SU-DHL-6 (cell line): Measurements from ENCODE around the gene SLC24A1.

Source experiments
- CTCF ChIP-seq: fragments of 200-600 bp; sonication (generic); IDR thresholded peaks from one replicate; pipeline ENCODE4 v1.5.1; 2017; ENCODE audit warnings: antibody characterized with exemption, mild to moderate bottlenecking, low read length, moderate library complexity; ENCODE audit not compliant: insufficient read depth, poor library complexity, severe bottlenecking
- EZH2phosphoT487 ChIP-seq: fragments of 200-600 bp; sonication (generic), shearing (Covaris generic); conservative IDR thresholded peaks from 2 replicates; pipeline ENCODE4 v1.6.1; 2018; ENCODE audit warnings: mild to moderate bottlenecking, antibody characterized with exemption, low read length, moderate library complexity, mixed read lengths

DNA sequence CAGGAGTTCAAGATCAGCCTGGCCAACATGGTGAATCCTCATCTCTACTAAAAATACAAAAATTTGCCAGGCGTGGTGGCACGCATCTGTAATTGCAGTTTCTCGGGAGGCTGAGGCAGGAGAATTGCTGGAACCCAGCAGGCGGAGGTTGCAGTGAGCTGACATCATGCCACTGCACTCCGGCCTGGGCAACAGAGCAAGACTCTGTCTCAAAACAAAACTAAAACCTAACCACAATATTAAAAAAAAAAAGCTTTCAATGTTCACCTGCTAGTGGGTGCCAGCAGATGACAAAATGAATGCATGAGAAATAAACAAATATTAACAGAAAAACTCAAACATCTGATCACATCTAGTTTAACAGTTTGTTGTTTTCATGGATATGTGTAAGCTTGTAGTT lies 9.0 kb downstream of the SLC24A1 start:
- TF ChIP-seq CTCF (no peak), EZH2phosphoT487 (no peak)
